Measurements from ENCODE around the gene IRS2. TPM values are rescaled to one million over a fixed set of nuclear protein-coding genes. Genes with fewer than 3 reads are reported as not detected.
A peak's percentile ranks its signal among the peaks of the same experiment; 100 is the strongest.

The IRS2 gene
- total RNA-seq, 6 experiments from 2014 or later: 8.8 to 26.0 (median 17.5) TPM

GRCh38 chr13:109816808-109817203, 30.4 kb upstream of the IRS2 start:
- H3K9me3 ChIP-seq: no peaks in the 10 kb centered on the region
- H3K4me3 ChIP-seq: no peak overlapping the region
- 47% methylated on average over 4 of the region's 4 CpGs for WGBS (ENCODE audit: insufficient coverage, low coverage, low lambda C conversion rate, missing lambda C conversion rate)
- H3K27me3 ChIP-seq: no peaks in the 10 kb centered on the region
- no peaks in the 10 kb centered on the region for H3K36me3 ChIP-seq
- DNase-seq (no peak), ATAC-seq (peak; percentile 45 to 65 (median 49))
- H3K27ac ChIP-seq: peak overlapping the region in 2 of 3 donors; percentile 79 to 88
- H3K4me1 ChIP-seq: peaks cover 0 to 16% (median 5%) of the 10 kb centered on the region in 4 donors
- TF ChIP-seq, protein P1, sequence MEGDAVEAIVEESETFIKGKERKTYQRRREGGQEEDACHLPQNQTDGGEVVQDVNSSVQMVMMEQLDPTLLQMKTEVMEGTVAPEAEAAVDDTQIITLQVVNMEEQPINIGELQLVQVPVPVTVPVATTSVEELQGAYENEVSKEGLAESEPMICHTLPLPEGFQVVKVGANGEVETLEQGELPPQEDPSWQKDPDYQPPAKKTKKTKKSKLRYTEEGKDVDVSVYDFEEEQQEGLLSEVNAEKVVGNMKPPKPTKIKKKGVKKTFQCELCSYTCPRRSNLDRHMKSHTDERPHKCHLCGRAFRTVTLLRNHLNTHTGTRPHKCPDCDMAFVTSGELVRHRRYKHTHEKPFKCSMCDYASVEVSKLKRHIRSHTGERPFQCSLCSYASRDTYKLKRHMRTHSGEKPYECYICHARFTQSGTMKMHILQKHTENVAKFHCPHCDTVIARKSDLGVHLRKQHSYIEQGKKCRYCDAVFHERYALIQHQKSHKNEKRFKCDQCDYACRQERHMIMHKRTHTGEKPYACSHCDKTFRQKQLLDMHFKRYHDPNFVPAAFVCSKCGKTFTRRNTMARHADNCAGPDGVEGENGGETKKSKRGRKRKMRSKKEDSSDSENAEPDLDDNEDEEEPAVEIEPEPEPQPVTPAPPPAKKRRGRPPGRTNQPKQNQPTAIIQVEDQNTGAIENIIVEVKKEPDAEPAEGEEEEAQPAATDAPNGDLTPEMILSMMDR (IDR thresholded peaks at IDR 0.05): no peak
- no peak for TF ChIP-seq POLR2A (IDR thresholded peaks at IDR 0.05)
- intact Hi-C loops (cut with DNase I): no loop called here

DNA sequence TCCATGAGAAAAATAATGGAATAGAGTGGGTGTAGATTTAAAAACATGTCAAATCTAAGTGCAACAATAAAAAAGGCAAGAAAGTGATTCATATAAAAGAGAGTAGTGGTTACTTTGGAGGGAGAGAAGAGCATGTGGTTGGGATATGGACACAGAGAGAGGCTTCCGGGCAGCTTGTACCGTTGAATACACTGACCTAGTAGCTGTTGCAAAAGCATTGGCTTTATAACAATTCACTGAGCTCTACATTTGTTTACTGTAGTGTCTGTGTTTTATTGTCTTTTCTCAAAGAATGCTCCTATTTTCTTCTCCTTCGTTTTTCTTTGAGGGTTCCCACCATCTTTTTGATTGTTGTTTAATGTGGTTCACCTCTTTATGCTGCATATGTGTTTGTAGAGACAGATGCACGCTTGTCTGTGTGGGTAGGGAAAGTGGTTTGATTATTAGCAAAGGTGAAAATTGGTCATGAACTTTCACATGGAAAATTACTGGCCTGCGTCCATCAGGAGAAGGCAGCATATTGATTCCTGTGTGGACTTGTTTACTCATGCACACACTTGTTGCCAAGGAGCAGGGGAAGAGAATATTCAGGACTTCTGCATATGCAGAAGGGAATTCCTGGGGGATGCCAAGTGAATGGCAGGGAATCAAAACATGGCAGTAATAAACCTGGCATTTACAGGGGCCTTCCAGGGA, 29.9 kb upstream of the IRS2 start:
- Histone ChIP-seq H3K4me1 (peaks cover 0 to 16% (median 5%) of the 10 kb centered on the region in 4 donors), H3K9me3 (no peaks in the 10 kb centered on the region), H3K27ac (peak overlapping the region; percentile 39 to 88 (median 79)), H3K4me3 (peak overlapping the region in 1 of 3 donors; percentile 17), H3K36me3 (no peaks in the 10 kb centered on the region), H3K27me3 (no peaks in the 10 kb centered on the region)
- DNase-seq: peak in 2 of 3 donors; percentile 37 to 83
- 20% methylated on average over 5 of the region's 5 CpGs for WGBS (ENCODE audit: insufficient coverage, low coverage, low lambda C conversion rate, missing lambda C conversion rate)
- ATAC-seq: peak; percentile 90 to 93 (median 91)
- intact Hi-C loops (cut with DNase I): no loop called here
- no peak for TF ChIP-seq POLR2A (IDR thresholded peaks at IDR 0.05)
- TF ChIP-seq, protein P1 (IDR thresholded peaks at IDR 0.05): no peak

DNA sequence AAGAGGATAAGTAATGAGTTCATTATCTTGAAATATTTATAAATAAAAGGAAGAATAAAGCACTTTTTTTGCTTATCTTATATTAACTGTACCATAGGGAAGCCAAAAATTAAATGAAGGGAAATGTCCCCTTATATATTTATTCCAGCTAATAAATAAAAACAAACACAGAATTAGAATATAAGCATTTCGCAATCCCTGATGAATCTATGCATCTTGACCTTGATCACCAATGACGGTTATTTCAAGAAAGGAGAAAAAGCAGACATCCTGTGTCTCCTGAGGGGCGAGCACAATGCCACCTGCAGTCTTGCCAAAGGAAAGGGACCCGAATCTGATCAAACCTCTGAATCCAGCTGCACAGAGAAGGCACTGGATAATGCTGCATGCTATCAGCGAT, 29.3 kb upstream of the IRS2 start:
- peak in 1 of 4 donors; percentile 2 for ATAC-seq
- H3K9me3 ChIP-seq: no peaks in the 10 kb centered on the region
- no peak overlapping the region for H3K4me3 ChIP-seq
- intact Hi-C loops (cut with DNase I): no loop called here
- H3K27me3 ChIP-seq: no peaks in the 10 kb centered on the region
- no peak for TF ChIP-seq POLR2A (IDR thresholded peaks at IDR 0.05)
- TF ChIP-seq, protein P1 (IDR thresholded peaks at IDR 0.05): no peak
- no peaks in the 10 kb centered on the region for H3K36me3 ChIP-seq
- no peak for DNase-seq
- 43% methylated on average over 5 of the region's 5 CpGs for WGBS (ENCODE audit: insufficient coverage, low coverage, low lambda C conversion rate, missing lambda C conversion rate)
- peak overlapping the region; percentile 39 to 88 (median 79) for H3K27ac ChIP-seq
- H3K4me1 ChIP-seq: peaks cover 0 to 16% (median 5%) of the 10 kb centered on the region in 4 donors

DNA sequence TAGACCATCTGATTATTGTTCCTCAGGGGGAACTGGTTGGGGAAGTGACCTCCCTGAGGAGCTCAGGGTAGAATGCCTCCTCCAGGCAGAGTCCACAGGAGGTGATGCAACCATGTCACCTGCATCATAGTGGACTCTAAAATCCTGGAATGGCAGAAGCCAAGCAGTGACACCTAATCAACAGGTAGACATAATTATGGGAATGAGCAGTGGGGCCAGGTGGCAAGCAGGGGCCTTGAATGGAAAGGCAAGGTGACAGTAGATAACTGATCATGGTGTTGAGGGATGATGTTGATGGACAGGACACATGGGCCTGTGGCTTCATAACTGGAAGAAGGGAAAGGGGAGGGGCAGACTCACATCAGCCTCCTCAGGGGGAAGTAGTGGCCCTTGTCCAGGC, 27.3 kb upstream of the IRS2 start:
- no peak for DNase-seq
- no peak for ATAC-seq
- no peaks in the 10 kb centered on the region for H3K36me3 ChIP-seq
- TF ChIP-seq POLR2A (IDR thresholded peaks at IDR 0.05): no peak
- TF ChIP-seq, protein P1 (IDR thresholded peaks at IDR 0.05): no peak
- no peak overlapping the region for H3K27ac ChIP-seq
- intact Hi-C loops (cut with DNase I): no loop called here
- no peaks in the 10 kb centered on the region for H3K9me3 ChIP-seq
- H3K27me3 ChIP-seq: no peaks in the 10 kb centered on the region
- peaks cover 0 to 16% (median 5%) of the 10 kb centered on the region in 4 donors for H3K4me1 ChIP-seq
- H3K4me3 ChIP-seq: no peak overlapping the region
